ENCODE data around the gene CCDC30.

- TF ChIP-seq CTCF (optimal IDR thresholded peaks at IDR 0.05 in 1 of 3, IDR thresholded peaks at IDR 0.05 in 1 of 3, conservative IDR thresholded peaks at IDR 0.05 in 1 of 3; ENCODE audit: extremely low read depth in 1 of 3, insufficient read depth in 2 of 3, low read length in 3 of 3), result no peak
- TF ChIP-seq EZH2 (IDR thresholded peaks at IDR 0.05; ENCODE audit: low read length), result no peak
These were observed 183.0 kb downstream of the CCDC30 start for GRCh38 chr1:42646056-42646455.

Measured in keratinocyte (primary cell).